ENCODE data around the gene STK10.

DNA sequence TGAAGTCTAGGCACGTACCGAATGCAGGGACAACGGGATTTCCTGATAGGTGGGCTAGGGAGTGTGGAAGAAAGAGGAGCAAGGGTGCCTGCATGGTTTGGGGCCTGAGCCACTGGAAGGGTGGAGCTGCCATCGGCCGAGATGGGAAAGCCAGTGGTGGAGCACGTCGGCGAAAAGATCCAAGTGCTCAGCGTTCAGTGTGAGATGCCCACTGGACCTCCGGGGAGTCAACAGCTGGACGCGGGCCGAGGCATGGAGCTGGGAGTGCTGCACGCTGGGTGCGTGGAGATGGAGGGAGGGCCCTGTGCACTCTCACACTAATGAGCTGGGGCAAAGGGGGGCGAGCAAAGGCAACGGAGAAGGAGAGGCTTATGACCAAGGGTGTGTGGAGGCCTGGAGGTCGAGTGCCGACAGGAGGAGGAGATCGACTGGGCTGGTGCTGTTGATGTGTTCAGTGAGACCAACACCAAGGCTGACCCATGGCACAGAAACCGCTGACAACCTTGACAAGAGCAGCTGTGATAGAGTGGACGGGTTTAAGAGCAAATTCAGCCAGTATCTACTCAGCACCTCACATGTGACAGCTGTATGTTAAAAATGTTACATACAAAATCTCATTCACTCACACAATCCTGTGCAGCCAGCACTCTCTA is 85.7 kb downstream of the STK10 start:
- TF ChIP-seq, protein P1, sequence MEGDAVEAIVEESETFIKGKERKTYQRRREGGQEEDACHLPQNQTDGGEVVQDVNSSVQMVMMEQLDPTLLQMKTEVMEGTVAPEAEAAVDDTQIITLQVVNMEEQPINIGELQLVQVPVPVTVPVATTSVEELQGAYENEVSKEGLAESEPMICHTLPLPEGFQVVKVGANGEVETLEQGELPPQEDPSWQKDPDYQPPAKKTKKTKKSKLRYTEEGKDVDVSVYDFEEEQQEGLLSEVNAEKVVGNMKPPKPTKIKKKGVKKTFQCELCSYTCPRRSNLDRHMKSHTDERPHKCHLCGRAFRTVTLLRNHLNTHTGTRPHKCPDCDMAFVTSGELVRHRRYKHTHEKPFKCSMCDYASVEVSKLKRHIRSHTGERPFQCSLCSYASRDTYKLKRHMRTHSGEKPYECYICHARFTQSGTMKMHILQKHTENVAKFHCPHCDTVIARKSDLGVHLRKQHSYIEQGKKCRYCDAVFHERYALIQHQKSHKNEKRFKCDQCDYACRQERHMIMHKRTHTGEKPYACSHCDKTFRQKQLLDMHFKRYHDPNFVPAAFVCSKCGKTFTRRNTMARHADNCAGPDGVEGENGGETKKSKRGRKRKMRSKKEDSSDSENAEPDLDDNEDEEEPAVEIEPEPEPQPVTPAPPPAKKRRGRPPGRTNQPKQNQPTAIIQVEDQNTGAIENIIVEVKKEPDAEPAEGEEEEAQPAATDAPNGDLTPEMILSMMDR (conservative IDR thresholded peaks at IDR 0.05; ENCODE audit: low read length), result no peak
- no peak for TF ChIP-seq EZH2phosphoT487 (IDR thresholded peaks at IDR 0.05; ENCODE audit: borderline replicate concordance)
